GM11168 (cell line): Measurements from ENCODE around the gene MAD1L1.

Experiments used
- in situ Hi-C: fragments of 300-500 bp; cut with MboI; formaldehyde crosslinking; loops from one replicate; pipeline ENCODE4 v1.12.0; 2022; ENCODE audit warnings: low sequenced_read_pairs; ENCODE audit not compliant: unreplicated experiment

Gene MAD1L1

DNA sequence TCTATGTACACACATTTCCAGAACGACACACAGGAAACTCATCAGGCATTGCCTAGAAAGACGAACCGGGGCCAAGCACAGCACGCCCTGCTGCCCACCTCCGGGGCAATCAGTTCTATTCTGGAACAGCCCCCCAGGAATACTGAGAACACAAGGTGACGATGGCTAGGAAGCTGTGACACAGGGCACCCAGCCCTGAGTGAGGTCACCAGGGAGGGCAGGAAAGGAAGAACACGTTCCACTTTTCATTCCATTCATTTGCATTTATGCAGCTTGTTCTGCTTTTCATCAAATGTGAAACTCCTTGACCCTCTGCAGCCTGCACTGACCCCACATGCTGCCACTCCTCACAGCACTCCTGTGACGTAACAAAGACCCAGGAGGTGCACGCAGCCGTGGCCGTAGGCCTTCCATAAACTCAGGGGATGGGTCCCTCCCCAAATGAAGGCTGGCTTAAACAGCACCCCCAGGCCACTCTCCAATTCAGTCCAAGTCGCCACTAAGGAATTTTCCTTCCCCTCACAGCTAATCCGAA is 28.9 kb downstream of the MAD1L1 start:
- in situ Hi-C loops = no loop called here

DNA sequence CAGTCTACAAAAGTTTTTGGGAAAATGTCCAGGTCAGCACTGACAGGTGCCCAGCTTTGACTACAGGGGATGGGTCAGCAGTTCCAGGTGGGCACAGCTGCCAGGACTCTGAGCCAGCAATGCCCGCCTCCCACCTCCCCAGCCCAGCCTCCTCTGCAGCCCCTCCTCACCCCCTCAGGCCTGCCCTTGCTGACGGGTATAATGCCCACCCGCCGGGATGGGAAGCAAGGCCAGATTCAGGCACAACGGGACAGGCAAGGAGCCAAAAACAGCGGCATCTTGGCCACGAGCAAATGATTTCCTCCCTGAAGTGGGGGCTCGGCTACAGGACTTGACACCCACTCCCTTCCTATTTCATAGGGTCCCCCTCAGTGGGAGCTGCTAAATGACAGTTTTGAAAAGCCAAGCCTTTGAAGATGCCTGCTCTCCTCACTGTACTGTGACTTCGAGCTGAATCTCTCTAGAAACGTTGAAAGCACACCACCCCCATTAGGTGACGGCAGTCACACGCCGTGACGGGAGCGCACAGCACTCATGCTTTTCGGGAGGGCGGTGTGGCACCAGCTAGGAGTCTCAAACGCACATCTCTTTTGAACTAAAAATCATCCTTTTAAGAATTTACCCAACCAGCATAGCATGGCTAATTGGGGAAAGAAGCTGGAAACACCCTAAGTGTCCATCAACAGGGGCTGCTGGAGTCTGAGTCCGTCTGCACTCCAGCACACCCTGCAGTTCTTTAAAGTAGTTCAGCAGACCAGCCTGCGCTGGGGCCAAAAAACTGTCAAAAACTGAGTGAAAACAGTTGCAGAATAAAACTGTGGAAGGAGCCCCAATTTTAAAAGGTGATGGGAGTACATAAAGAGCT is 29.6 kb downstream of the MAD1L1 start:
- in situ Hi-C loops = no loop called here

DNA sequence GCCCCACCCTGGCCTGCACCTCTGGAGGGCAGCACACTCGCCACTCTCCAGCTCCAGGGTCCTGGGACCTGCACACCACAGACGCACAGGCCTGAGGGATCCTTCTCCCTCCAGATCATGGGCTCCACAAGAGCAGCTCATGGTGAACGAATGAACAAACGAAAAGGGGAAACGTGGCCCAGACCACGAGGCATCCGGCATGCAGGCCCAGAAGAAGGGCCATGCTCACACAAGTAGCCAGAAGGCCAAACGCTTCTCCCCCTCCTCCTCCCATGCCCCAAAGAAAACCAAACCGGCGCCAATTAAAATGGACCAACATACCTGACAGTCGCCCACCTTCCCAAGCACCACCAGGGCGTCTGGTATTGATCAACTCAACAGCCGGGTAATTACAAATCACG is 30.4 kb downstream of the MAD1L1 start:
- in situ Hi-C loops = no loop called here

DNA sequence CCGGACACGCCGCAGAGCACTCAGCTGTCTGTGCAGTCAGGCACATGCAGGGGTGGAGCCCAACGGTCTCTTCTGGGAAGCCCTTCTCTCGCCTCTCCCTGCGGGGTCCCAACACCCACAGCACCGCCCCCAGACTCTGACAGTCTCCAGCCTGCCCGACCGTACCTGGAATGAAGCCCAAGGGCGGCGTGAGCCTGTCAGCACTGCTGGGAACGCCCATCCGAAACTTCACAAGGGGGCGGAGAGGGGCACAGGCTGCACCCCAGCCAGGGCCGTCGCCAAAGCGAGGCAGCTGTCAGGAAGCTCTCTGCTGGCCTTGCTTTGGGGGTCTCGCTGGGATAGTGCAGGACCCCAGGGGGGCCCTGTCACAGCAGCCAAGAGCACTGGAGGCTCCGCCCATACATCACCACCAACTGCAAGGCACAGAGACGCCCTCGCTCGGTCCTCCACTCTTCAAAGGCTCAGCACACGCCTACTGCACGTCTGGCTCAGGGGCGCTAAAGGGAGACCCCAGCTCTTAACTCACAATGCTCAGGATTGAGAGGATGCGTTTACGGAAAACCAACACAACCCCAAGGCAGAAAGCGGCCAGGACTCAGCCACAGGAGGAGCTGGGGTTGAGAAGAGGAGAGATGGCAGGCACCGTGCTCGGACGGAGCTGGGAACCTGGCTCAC is 30.9 kb downstream of the MAD1L1 start:
- in situ Hi-C loops = no loop called here

DNA sequence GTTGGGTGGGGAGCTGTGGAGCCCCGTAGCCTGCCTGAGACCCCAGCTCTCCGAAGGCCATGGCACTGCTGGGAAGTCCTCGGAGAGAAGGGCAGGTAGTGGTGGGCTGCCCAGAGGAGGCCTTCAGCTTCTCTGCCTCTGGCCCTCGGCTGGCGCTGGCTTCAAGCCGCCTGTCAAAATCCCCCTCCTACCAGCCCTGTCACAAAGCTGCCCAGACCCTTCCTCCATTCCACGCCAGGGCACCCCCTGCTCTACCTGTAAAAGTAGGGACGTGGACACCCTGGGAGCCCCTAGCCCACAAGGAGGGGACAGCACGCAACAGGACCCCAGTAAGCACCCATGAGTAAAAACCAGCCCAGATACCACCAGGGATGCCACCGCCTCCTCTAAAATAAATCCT is 31.6 kb downstream of the MAD1L1 start:
- in situ Hi-C loops = no loop called here

DNA sequence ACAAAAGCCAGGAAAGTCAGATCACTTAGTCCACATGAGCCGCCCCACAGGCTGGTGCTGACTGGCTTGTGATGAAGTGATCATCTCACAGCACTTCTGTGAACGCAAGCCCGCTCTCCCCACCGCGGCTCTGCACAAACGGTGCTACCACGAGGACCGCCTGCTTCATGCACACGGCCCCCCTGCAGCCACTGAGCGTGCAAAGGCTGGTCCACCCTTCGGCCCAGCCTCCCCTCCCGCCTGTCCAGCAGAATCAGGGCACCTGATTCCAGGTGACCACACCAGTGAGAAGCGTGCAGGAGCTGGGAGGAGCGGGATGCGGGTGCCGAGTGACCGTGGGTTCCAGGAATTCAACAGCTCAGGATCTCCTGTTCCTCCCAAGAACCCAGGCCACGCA is 32.2 kb downstream of the MAD1L1 start:
- in situ Hi-C loops = no loop called here

DNA sequence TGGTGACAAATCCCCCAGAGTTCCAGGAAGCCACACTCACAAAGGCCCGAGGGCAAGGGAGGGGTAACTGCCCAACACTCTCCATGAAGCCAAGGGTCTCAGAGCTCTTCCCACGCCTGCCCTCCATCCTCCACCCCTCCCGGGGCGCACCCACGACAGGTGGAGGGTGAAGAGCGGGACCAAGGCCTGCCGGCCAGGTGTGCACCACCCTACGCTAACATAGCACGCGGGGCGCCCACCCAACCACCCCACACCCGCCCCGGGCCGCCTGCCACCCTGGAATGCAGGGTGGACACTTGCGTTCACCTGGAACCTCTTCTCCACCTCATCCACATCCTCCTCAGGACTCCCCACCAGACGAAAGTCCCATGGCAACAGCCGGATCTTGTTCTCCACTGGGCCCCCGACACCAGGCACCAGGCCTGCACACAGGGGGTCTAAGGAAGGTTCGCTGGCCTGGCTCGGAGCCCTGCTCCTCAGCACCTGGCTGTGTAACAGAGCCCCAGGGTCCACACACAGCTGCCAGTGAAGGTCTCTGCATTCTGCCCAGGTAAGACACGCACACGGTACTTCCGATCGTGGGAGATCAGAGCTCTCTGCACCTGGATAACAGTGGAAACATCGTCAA is 32.7 kb downstream of the MAD1L1 start:
- in situ Hi-C loops = no loop called here

DNA sequence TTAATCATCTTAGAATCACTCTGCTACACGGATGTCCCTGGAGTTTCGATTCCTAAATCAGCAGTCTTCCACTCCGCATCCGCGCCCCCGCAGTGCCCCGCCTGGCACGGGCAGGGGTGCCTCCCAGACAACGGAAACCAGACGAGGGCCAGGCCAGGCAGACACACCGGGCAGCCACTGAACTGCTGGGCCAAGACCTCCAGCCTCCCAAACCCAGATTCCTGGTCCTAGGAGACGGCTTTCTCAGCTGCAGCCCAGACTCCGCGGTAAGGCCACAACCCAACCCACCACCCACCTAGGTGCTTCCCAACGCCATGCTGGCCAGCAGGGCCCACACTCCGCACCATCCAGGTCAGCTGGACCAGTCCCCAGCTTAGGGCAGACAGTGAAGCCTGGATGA is 33.2 kb downstream of the MAD1L1 start:
- in situ Hi-C loops = no loop called here

DNA sequence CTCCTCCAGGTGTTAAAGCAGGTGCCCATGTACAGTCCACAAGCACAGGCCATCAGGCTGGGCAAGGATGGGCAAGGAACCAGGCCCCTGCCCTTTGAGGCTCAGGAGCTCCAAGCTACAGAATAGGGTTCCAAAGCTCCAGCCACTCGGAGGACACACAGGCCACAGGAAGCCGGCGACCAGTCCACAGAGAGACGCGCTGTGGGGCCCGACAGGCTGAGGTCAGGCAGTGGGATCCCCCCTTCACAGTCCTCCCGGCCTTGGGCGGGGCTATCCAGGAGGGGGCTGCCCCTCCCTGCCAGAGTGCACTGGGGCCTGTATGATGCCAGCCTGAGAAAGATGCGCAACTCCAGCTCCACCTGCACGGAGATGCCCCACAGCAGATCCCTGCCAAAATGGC is 34.0 kb downstream of the MAD1L1 start:
- in situ Hi-C loops = no loop called here

DNA sequence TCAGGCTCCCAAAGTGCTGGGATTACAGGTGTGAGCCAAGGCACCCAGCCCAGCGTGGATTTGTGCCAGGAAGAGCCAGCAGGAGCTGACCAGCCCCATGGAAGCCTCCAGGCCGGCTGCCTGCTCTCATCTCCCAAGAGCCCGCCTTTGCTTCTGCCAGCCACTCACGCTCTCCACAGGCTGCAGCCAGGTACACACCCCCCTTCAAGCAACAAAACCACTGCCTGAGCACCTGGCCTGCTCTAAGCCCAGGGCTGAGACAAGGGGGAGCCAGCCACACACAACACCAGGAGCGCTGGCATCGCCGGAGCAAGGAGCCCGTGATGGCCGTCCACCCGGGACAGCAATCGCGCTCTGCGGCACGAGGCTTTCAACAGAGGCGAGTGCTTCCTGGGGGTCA is 34.5 kb downstream of the MAD1L1 start:
- in situ Hi-C loops = no loop called here

DNA sequence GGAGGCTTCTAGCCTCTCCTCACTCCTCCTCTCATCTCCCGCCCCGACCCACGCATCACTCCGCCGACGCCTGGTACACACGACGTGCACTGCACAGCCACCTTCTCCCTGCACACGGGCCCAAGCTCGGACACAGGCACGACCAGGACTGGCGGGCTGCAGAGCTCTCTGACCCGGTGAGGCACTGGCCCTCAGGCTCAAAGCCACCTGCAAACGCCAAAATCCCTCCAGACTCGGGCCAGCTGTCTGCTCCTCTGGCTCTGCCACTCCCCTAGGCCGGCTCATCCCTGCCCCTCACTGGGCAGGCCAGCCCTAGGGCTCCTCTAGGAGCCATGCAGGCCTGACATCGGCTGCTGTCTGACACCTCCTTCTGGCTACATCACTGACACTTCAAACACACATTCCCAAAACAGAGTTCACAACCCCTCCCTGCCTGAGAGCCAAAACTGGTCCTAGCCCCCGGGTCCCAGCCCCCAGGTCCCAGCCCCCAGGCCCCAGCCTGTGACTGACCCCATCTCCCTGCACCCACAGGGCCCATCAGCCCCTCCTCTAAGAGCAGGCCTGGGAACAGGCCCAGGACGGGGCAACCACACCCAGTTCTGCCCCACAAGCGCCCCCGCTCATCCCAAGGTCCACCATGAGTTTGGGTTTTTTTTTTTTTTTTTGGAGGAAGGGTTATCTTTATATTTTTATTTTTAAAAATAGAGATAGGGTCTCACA is 35.1 kb downstream of the MAD1L1 start:
- in situ Hi-C loops = no loop called here

DNA sequence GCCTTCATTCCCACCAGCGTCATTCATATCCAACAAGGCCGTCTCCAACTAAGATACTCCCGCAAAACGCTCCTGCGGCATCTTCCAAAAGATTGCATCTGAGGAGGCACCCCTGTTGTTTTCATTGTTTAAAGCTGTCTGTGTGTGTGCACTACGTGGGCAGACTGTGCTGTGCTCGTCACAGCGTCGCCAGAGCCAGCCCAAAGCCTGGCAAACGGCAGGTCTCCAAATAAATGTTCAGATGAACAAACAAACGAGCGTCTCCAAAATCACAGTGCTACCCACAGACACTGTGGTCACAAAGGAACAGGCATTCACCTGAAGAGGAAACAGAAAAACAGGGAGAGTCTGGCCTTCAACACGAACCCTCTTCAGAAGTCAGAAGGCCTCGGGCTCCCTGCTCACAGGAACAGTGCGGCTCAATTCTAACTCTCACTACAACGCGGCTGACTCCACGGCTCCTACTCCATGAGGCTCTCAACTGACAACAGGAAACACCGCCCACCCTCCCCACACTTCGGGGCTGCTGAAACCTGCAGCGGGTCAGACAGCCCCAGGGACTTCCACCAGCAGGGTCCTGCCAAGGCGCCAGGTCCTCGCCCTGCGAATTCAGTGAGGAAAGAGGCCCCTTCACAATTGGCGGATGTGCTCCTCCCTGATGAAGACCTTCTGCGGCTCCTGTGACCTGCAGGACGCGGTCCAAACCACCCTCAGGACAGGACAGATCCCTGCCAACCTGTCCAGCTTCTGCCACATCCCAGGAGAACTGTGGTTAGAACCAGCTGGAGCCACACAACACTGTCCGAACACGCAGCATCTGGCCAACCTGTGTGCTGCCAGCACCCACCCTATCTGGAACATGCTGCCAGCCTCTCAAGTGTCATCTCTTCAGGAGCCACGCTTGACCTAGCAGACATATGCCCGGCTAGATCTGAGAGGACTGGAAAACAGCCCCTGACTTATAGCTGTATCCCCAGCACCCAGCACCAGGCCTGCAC is 36.1 kb downstream of the MAD1L1 start:
- in situ Hi-C loops = no loop called here

DNA sequence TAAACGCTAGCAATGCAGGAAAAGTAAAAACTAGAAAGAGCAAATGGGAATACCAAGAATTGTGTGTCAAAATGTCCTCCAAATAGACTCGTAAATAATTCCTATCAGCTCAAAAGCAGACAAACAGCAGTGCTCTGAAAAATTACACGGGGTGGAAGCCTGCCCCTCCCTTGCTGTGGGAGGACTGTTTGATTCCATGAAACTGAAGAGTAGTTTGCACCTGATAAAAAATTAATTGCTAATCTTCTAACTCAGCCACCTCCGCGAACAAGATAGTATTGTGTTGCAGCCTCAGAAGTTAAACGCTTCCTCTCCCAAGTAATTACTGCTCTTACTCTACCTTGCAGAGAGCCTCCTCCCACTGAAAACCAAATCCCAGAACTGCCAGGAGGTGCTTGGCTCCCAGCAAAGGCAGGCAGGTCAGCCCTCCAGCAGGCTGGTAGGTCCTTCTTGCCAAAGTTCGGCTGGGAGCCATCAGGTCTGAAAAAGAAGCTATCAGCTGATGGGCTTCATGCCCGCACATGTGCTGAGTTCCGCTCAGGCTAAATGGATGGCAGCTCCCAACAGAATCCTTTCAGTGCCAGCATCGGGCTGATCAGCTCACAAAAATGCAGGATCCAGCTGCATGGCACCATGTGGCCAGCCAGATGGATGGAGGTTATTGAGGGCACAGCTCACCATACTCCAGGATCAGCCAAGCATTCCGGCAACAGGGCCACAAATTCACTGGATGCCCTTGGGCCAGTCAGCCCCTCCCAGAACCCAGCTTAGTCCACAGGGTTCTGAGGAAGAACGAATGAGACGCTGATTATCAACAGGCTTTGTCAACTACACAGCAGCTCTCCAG is 37.1 kb downstream of the MAD1L1 start:
- in situ Hi-C loops = no loop called here

DNA sequence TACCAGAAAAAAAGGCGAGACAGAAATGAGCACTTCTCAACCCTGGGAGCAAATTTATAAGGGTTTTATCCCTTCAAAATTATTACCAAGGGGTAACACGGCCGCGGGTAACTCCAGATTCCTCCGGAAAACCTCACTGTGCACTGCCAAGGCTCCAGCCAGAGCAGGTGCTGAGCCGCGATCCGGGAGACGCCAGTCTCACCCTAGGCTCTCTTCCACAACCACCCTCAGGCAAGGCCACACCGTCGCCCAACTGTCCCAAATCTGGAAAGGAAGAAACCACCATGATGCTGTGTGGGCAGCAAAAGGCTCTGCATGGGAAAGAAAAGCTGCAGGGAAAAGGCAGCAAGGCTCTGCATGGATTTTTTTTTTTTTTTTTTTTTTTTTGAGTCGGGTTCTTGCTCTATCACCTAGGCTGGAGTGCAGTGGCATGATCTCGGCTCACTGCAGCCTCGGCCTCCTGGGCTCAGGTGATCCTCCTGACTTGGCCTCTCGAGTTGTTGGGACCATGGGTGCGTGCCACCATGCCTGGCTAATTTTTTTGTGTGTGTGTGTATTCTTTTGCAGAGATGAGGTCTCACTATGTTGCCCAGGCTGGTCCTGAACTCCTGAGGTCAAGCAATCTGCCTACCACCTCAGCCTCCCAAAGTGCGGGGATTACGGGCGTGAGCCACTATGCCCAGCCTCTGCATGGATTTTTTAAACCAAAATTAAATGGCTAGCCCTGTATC is 39.0 kb downstream of the MAD1L1 start:
- in situ Hi-C loops = no loop called here

DNA sequence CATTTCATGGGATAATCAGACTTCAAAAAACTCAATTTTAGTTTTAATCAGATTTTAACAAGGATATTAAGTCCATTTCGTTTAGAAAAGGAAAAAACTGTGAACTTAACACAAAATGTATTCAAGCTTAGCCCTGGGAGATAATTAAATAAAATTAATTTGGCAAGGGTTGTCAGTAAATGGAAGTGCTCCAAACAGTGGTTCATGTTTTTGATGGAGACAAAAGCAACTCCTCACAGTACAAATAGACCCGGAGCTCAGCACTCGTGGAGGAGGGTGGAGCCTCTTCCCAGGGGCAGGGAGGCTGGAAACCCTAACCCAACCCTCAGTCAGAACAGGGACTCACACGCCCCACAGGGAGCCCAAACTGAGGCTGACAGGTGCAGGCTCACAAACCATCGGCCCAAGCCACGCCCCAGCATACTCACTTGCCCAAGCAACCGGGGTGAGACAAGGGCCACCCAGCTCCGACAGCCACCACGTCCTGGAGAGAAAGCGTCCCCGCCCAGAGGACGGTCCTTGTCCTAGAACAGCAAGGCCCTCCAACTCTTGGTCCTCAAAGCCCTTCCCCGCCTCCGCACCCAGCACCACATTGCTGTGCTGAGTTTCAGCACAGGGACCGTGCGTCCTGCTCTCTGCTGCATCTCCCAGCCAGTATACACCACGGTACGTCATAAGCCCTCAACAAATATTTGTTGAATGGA is 39.8 kb downstream of the MAD1L1 start:
- in situ Hi-C loops = no loop called here

DNA sequence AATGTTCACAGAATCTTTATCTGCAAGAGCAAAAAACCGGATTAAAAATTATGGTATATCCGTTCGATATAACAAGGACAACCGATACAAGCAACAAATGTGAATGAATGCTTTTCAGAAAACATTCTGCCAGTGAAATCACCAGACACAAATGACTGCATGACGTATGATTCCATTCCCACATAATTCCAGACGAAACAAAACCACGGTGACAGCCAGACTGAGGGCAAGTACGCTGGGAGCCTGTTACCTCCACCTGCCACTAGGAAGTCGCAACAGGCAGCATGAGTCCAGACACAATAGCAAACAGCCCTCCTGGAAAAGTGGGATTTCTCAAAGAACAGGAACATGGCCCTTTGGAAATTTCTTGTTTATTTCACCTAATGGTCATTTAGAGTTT is 41.7 kb downstream of the MAD1L1 start:
- in situ Hi-C loops = no loop called here

DNA sequence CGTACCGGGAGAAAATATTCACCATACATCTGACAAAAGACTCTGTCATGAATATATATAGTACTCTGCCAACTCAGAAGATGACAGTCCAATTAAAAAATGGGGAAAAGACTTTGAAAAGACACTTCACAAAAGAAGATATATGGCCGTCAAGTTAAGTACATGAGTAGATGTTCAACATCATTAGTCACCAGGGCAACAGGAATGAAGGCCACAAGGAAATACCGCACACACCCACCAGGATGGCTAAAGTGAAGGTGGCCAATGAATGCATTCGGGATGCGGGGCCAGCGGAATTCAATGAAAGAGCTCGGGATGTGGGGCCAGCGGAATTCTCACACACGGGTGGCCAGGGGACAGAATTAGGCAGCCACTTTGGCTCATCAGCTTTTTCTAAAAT is 42.2 kb downstream of the MAD1L1 start:
- in situ Hi-C loops = no loop called here
